ENCODE data around the gene RABAC1. TPM values are rescaled to one million over a fixed set of nuclear protein-coding genes. Genes with fewer than 3 reads are reported as not detected.

Gene RABAC1
- total and polyA plus RNA-seq, 2 of the 8 experiments (the other 6 are each of a cell fraction or from before 2014, with no cell fraction given) = 124 to 439 TPM

GRCh38 chr19:41915021-41915775 is 43.9 kb downstream of the RABAC1 start:
- Histone ChIP-seq H3K56ac (replicated peaks; ENCODE audit: insufficient read length, low read depth, low read length) (no peak overlapping the region), H4K8ac (ENCODE audit: extremely low read depth, insufficient read depth, low read length) (no peak overlapping the region), H3K79me1 (ENCODE audit: low read depth, low read length) (peaks cover 2% of the 10 kb centered on the region), H3K23me2 (ENCODE audit: low read depth, low read length) (peaks cover 20% of the 10 kb centered on the region), H3K4me3 (ENCODE audit: extremely low read depth in 1 of 4, insufficient read depth in 2 of 4, low read depth in 3 of 4, low read length in 4 of 4) (peak overlapping the region in 2 of 4 experiments; percentile 13 to 49; a peak in 3 of 8 replicates), H4K5ac (ENCODE audit: insufficient read length, low read depth, low read length) (no peak overlapping the region), H4K20me1 (replicated peaks in 1 of 2; ENCODE audit: control insufficient read depth in 1 of 2, insufficient read depth in 2 of 2, low read length in 2 of 2) (peaks cover 9 to 54% of the 10 kb centered on the region in 2 experiments), H2BK20ac (ENCODE audit: low read length) (peak overlapping the region; percentile 72; the same call in 1 of the 2 replicates), H2BK5ac (ENCODE audit: low read depth, low read length) (0 out of 2 replicates have a peak overlapping the region, but pooled peaks have one; percentile 18), H2AFZ (ENCODE audit: low read length) (no peak overlapping the region), H3K18ac (ENCODE audit: extremely low read depth, low read length) (peak overlapping the region; percentile 51), H3K36me3 (ENCODE audit: control insufficient read depth in 2 of 4, insufficient read depth in 4 of 4, low read length in 3 of 4) (no peaks in the 10 kb centered on the region), H3K4me1 (replicated peaks in 1 of 4; ENCODE audit: control insufficient read depth in 3 of 4, insufficient read depth in 4 of 4, low read length in 3 of 4) (peaks cover 0 to 23% (median 5%) of the 10 kb centered on the region in 4 experiments; a peak in 5 of 7 replicates), H4K91ac (replicated peaks; ENCODE audit: insufficient read length, low read length) (peak overlapping the region; percentile 6), H3K79me2 (ENCODE audit: control insufficient read depth in 1 of 2, insufficient read depth in 2 of 2, low read length in 2 of 2) (no peaks in the 10 kb centered on the region), H3K9ac (replicated peaks in 1 of 4; ENCODE audit: extremely low read depth in 1 of 4, low read depth in 3 of 4, low read length in 3 of 4) (no peak overlapping the region; a peak in 1 of 7 replicates), H2BK12ac (ENCODE audit: low read depth, low read length) (peak overlapping the region; percentile 97; the same call in 1 of the 2 replicates), H3K4me2 (ENCODE audit: insufficient read depth in 1 of 2, low read depth in 2 of 2, low read length in 2 of 2) (peak overlapping the region; percentile 54 to 65), H2BK15ac (ENCODE audit: low read length) (peak overlapping the region; percentile 81), H3K23ac (ENCODE audit: insufficient read length) (no peak overlapping the region), H3K27ac (ENCODE audit: low read depth, low read length) (no peak overlapping the region), H3K27me3 (replicated peaks in 1 of 4; ENCODE audit: control insufficient read depth in 3 of 4, extremely low read depth in 1 of 4, insufficient read depth in 3 of 4, low read length in 3 of 4) (peaks cover 58 to 100% (median 97%) of the 10 kb centered on the region in 4 experiments), H3K9me3 (ENCODE audit: insufficient read depth in 2 of 2, low read depth in 1 of 2, low read length in 1 of 2) (no peaks in the 10 kb centered on the region), H2BK120ac (replicated peaks; ENCODE audit: low read depth, low read length) (peak overlapping the region; percentile 54), H2AK5ac (ENCODE audit: low read depth, low read length) (0 out of 2 replicates have a peak overlapping the region, but pooled peaks have one; percentile 72), H3K14ac (ENCODE audit: insufficient read length) (no peak overlapping the region), H3K4ac (replicated peaks; ENCODE audit: insufficient read length, low read depth, low read length) (no peak overlapping the region)
- DNase-seq (ENCODE audit: low read depth in 1 of 2, low spot score in 2 of 2) = no peak
- ChIA-PET POLR2A (ENCODE audit: partially characterized antibody) (interaction anchor here (0.7 kb wide), 1 partner anchor 14 kb away, joined by 3 read pairs; no protein-coding TSS in a partner anchor), CTCF (ENCODE audit: partially characterized antibody) (no interaction called here)
- FAIRE-seq = no peak
- WGBS, 2 experiments (ENCODE audit: extremely low coverage in 1 of 2, insufficient coverage in 1 of 2, insufficient read length in 1 of 2, insufficient replicate concordance in 2 of 2, low coverage in 1 of 2, low lambda C conversion rate in 2 of 2, missing lambda C conversion rate in 1 of 2) = 18% methylated on average over 30 of the region's 38 CpGs; no CpG with 5 or more reads in 1 of the 2 experiments
- no peak for TF ChIP-seq RXRA (IDR thresholded peaks at IDR 0.05; ENCODE audit: insufficient read depth, low read depth, low read length)
- TF ChIP-seq SRF (IDR thresholded peaks at IDR 0.05; ENCODE audit: low read depth, low read length) = no peak
- no peak for TF ChIP-seq KDM1A (IDR thresholded peaks at IDR 0.05; ENCODE audit: borderline replicate concordance, low read length)
- peak; percentile 80 for TF ChIP-seq SUZ12 (IDR thresholded peaks at IDR 0.05; ENCODE audit: low read length)
- TF ChIP-seq SP2 (IDR thresholded peaks at IDR 0.05; ENCODE audit: low read length) = no peak
- no peak for TF ChIP-seq JUN (IDR thresholded peaks at IDR 0.05; ENCODE audit: low read depth, low read length)
- peak; percentile 84 for TF ChIP-seq EZH2 (IDR thresholded peaks at IDR 0.05; ENCODE audit: low read depth, low read length, severe bottlenecking)
- TF ChIP-seq MAX (IDR thresholded peaks at IDR 0.05) = no peak
- peak; percentile 32 for TF ChIP-seq RNF2 (IDR thresholded peaks at IDR 0.05; ENCODE audit: borderline replicate concordance, low read depth, low read length, missing control alignments, poor library complexity, severe bottlenecking)
- no peak for TF ChIP-seq TAF7 (optimal IDR thresholded peaks at IDR 0.05; ENCODE audit: borderline replicate concordance, low read depth, low read length)
- no peak for TF ChIP-seq FOSL1 (IDR thresholded peaks at IDR 0.05; ENCODE audit: insufficient read depth, low read depth, low read length)

Measured in H1 (cell line).